ENCODE results near the gene ITGB4.

ITGB4 gene

GRCh38 chr17:75799402-75799801 lies 78.1 kb downstream of the ITGB4 start:
- Histone ChIP-seq H2AFZ (ENCODE audit: low read length) (no peak overlapping the region), H3K27me3 (replicated peaks; ENCODE audit: insufficient read depth, low read length) (no peaks in the 10 kb centered on the region), H3K9me2 (replicated peaks; ENCODE audit: insufficient read depth, low read length) (no peaks in the 10 kb centered on the region), H3K9me3 (replicated peaks; ENCODE audit: insufficient read depth, low read length) (no peaks in the 10 kb centered on the region), H3K36me3 (replicated peaks; ENCODE audit: insufficient read depth, low read length) (no peaks in the 10 kb centered on the region), H3K4me3 (ENCODE audit: low read length) (no peak overlapping the region), H3K79me2 (ENCODE audit: low read length) (peaks cover 23% of the 10 kb centered on the region), H3F3A (ENCODE audit: insufficient read depth, low read length) (no peaks in the 10 kb centered on the region), H3K9ac (ENCODE audit: low read length) (no peak overlapping the region), H4K20me1 (ENCODE audit: insufficient read depth, low read length) (no peaks in the 10 kb centered on the region), H3K4me1 (ENCODE audit: low read length) (no peaks in the 10 kb centered on the region), H3K27ac (ENCODE audit: low read length) (no peak overlapping the region), H3K4me2 (ENCODE audit: low read depth, low read length) (no peak overlapping the region)
- no peak for DNase-seq
- TF ChIP-seq EZH2phosphoT487 (IDR thresholded peaks at IDR 0.05; ENCODE audit: low read length) = no peak
- no peak for TF ChIP-seq EZH2 (optimal IDR thresholded peaks at IDR 0.05; ENCODE audit: low read depth, low read length)
- TF ChIP-seq CTCF (IDR thresholded peaks at IDR 0.05; ENCODE audit: low read length) = no peak

DNA sequence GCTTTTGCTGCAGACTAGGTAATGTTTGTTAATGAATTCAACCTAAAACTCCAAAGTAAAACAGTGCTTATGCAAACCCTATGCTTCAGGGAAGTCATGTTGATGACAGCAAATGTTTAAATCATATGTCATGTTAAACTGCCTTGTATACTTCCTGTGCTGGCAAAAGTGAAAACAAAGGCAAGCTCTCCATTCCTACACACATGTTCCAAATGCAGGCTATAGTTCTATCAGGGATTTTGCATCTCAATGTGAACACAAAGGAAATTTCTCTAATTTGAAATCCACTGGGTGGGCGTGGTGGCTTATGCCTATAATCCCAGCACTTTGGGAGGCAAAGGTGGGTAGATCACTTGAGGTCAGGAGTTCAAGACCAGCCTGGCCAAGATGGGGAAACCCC lies 82.6 kb downstream of the ITGB4 start:
- H3K79me2 ChIP-seq (ENCODE audit: low read length) = peaks cover 4% of the 10 kb centered on the region; the same call in 1 of the 2 replicates
- no peak overlapping the region for H3K4me2 ChIP-seq (ENCODE audit: low read depth, low read length)
- no peak overlapping the region for H3K27ac ChIP-seq (ENCODE audit: low read length)
- H3K9me2 ChIP-seq (replicated peaks; ENCODE audit: insufficient read depth, low read length) = no peaks in the 10 kb centered on the region
- no peaks in the 10 kb centered on the region for H3K36me3 ChIP-seq (replicated peaks; ENCODE audit: insufficient read depth, low read length)
- no peak overlapping the region for H3K4me3 ChIP-seq (ENCODE audit: low read length)
- TF ChIP-seq EZH2phosphoT487 (IDR thresholded peaks at IDR 0.05; ENCODE audit: low read length) = no peak
- TF ChIP-seq CTCF (IDR thresholded peaks at IDR 0.05; ENCODE audit: low read length) = no peak
- TF ChIP-seq EZH2 (optimal IDR thresholded peaks at IDR 0.05; ENCODE audit: low read depth, low read length) = no peak
- no peak overlapping the region for H2AFZ ChIP-seq (ENCODE audit: low read length)
- H3K4me1 ChIP-seq (ENCODE audit: low read length) = no peaks in the 10 kb centered on the region
- H4K20me1 ChIP-seq (ENCODE audit: insufficient read depth, low read length) = no peaks in the 10 kb centered on the region
- no peaks in the 10 kb centered on the region for H3K27me3 ChIP-seq (replicated peaks; ENCODE audit: insufficient read depth, low read length)
- H3K9ac ChIP-seq (ENCODE audit: low read length) = no peak overlapping the region
- no peaks in the 10 kb centered on the region for H3F3A ChIP-seq (ENCODE audit: insufficient read depth, low read length)
- no peaks in the 10 kb centered on the region for H3K9me3 ChIP-seq (replicated peaks; ENCODE audit: insufficient read depth, low read length)
- no peak for DNase-seq

GRCh38 chr17:75806822-75807500 lies 85.7 kb downstream of the ITGB4 start:
- no peaks in the 10 kb centered on the region for H4K20me1 ChIP-seq (ENCODE audit: insufficient read depth, low read length)
- no peak overlapping the region for H3K4me2 ChIP-seq (ENCODE audit: low read depth, low read length)
- H3K36me3 ChIP-seq (replicated peaks; ENCODE audit: insufficient read depth, low read length) = peaks cover 5% of the 10 kb centered on the region; the same call in 1 of the 2 replicates
- H3K4me1 ChIP-seq (ENCODE audit: low read length) = no peaks in the 10 kb centered on the region
- no peak overlapping the region for H3K9ac ChIP-seq (ENCODE audit: low read length)
- no peak overlapping the region for H3K4me3 ChIP-seq (ENCODE audit: low read length)
- H3K27ac ChIP-seq (ENCODE audit: low read length) = no peak overlapping the region
- no peak for DNase-seq
- H3K79me2 ChIP-seq (ENCODE audit: low read length) = peaks cover 4% of the 10 kb centered on the region; the same call in 1 of the 2 replicates
- no peak overlapping the region for H2AFZ ChIP-seq (ENCODE audit: low read length)
- H3K27me3 ChIP-seq (replicated peaks; ENCODE audit: insufficient read depth, low read length) = no peaks in the 10 kb centered on the region
- H3K9me2 ChIP-seq (replicated peaks; ENCODE audit: insufficient read depth, low read length) = no peaks in the 10 kb centered on the region
- TF ChIP-seq EZH2phosphoT487 (IDR thresholded peaks at IDR 0.05; ENCODE audit: low read length) (no peak), CTCF (IDR thresholded peaks at IDR 0.05; ENCODE audit: low read length) (no peak), EZH2 (optimal IDR thresholded peaks at IDR 0.05; ENCODE audit: low read depth, low read length) (no peak)
- no peaks in the 10 kb centered on the region for H3F3A ChIP-seq (ENCODE audit: insufficient read depth, low read length)
- H3K9me3 ChIP-seq (replicated peaks; ENCODE audit: insufficient read depth, low read length) = no peaks in the 10 kb centered on the region
